Caco-2 (cell line): Measurements from ENCODE around the gene MCM3AP. TPM values are rescaled to one million over a fixed set of nuclear protein-coding genes. Genes with fewer than 3 reads are reported as not detected.
"Not testable (repeated sequence)": the region's sequence is repeated elsewhere in the genome, so short reads cannot be mapped to it uniquely, and the experiment has no call there.

Experiments used
- BruUV-seq: library from RNA; stranded (reverse); fragments of 400-500 nt; replicated peaks from 2 replicates; lab custom pipeline; 2021; lab: Mats Ljungman, UMichigan
- CTCF ChIA-PET: fragments of 300-600 bp; sonication (Branson Sonifier 250); formaldehyde crosslinking; loops from one replicate; lab custom pipeline; 2022; ENCODE audit warnings: antibody characterized with exemption; lab: Charles Lee
- POLR2A ChIA-PET: fragments of 300-600 bp; sonication (Branson Sonifier 250); formaldehyde crosslinking; loops from one replicate; lab custom pipeline; 2022; ENCODE audit warnings: antibody characterized with exemption; lab: Charles Lee
- DNase-seq, 2 experiments: peaks; one replicate each; pipeline versions ENCODE4 v3.0.0 to v3.0.0-alpha.2; 2020 to 2022
- H3K27me3 ChIP-seq: replicated peaks from 2 replicates; pipeline ENCODE4 v1.6.0; 2011; ENCODE audit warnings: low read length; ENCODE audit not compliant: control insufficient read depth, insufficient read depth
- H3K36me3 ChIP-seq: 2 replicates; pipeline ENCODE4 v1.5.1; 2011; ENCODE audit warnings: low read length; ENCODE audit not compliant: control insufficient read depth, insufficient read depth
- H3K4me1 ChIP-seq: fragments of 250-450 bp; sonication (Bioruptor Pico); 2 replicates; pipeline ENCODE4 v1.5.1; 2020; ENCODE audit warnings: mild to moderate bottlenecking
- H3K4me3 ChIP-seq: 2 replicates; pipeline ENCODE4 v1.5.1; 2011; ENCODE audit warnings: low read depth, mild to moderate bottlenecking, control low read depth, low read length
- H3K9me3 ChIP-seq: fragments of 250-450 bp; sonication (Bioruptor Pico); 2 replicates; pipeline ENCODE4 v1.5.1; 2020; ENCODE audit warnings: mild to moderate bottlenecking, moderate library complexity
- H3K27ac Mint-ChIP-seq: one replicate; pipeline ENCODE4 v1.8.0; 2022; ENCODE audit warnings: mixed read lengths; ENCODE audit not compliant: unreplicated experiment
- H3K27me3 Mint-ChIP-seq: one replicate; pipeline ENCODE4 v1.8.0; 2022; ENCODE audit warnings: mixed read lengths; ENCODE audit not compliant: insufficient read depth, unreplicated experiment
- H3K36me3 Mint-ChIP-seq: one replicate; pipeline ENCODE4 v1.8.0; 2022; ENCODE audit warnings: mild to moderate bottlenecking, mixed read lengths; ENCODE audit not compliant: insufficient read depth, unreplicated experiment
- H3K4me1 Mint-ChIP-seq: one replicate; pipeline ENCODE4 v1.8.0; 2022; ENCODE audit warnings: low read depth, mixed read lengths; ENCODE audit not compliant: unreplicated experiment
- H3K4me3 Mint-ChIP-seq: one replicate; pipeline ENCODE4 v1.8.0; 2022; ENCODE audit warnings: mild to moderate bottlenecking, moderate library complexity, mixed read lengths; ENCODE audit not compliant: unreplicated experiment
- H3K9me3 Mint-ChIP-seq: one replicate; pipeline ENCODE4 v1.8.0; 2022; ENCODE audit warnings: mixed read lengths; ENCODE audit not compliant: unreplicated experiment
- CTCF ChIP-seq, 2 experiments: fragments of 200-600 bp in 1 of 2; IDR thresholded peaks; 1 replicate in 1 of 2; 2 replicates in 1 of 2; pipeline versions ENCODE4 v1.5.1 to v1.8.0; 2011 to 2022; ENCODE audit warnings: antibody characterized with exemption in 1 of 2, control low read depth in 1 of 2, inconsistent platforms in 1 of 2, low read depth in 1 of 2, low read length in 1 of 2, mild to moderate bottlenecking in 1 of 2, moderate library complexity in 1 of 2; ENCODE audit not compliant: insufficient read depth in 1 of 2, severe bottlenecking in 1 of 2, unreplicated experiment in 1 of 2
- intact Hi-C: fragments of 100-400 bp; cut with micrococcal nuclease; formaldehyde crosslinking; loops from one replicate; pipeline ENCODE4 v1.10.0; 2022; ENCODE audit not compliant: unreplicated experiment
- total RNA-seq: library from RNA; stranded (reverse); gene quantifications from 2 replicates; pipeline ENCODE4 v1.2.3, GENCODE V29; 2022

The MCM3AP gene
- total RNA-seq, 1 experiment from 2014 or later, result 88.1 TPM

- Mint-ChIP-seq H3K36me3 (peaks cover 5% of the 10 kb centered on the region), H3K9me3 (no peaks in the 10 kb centered on the region), H3K27ac (no peak overlapping the region), H3K4me3 (no peak overlapping the region), H3K4me1 (no peaks in the 10 kb centered on the region), H3K27me3 (no peaks in the 10 kb centered on the region)
- Histone ChIP-seq H3K9me3 (no peaks in the 10 kb centered on the region), H3K4me3 (no peak overlapping the region), H3K27me3 (no peaks in the 10 kb centered on the region), H3K4me1 (no peaks in the 10 kb centered on the region), H3K36me3 (no peaks in the 10 kb centered on the region)
- BruUV-seq, result no TSS peak
- ChIA-PET CTCF (no interaction called here), POLR2A (no interaction called here)
- intact Hi-C loops, result no loop called here
- DNase-seq, result no peak
- no peak for TF ChIP-seq CTCF (IDR thresholded peaks at IDR 0.05; ENCODE audit: insufficient read depth in 1 of 2, low read depth in 1 of 2, low read length in 1 of 2, severe bottlenecking in 1 of 2, unreplicated experiment in 1 of 2)
Observed at GRCh38 chr21:46314441-46315020, 29.1 kb upstream of the MCM3AP start.

- no peaks in the 10 kb centered on the region for H3K9me3 ChIP-seq
- ChIA-PET CTCF (interaction anchor here (0.7 kb wide), 1 partner anchor 12 kb away, joined by 3 read pairs; no protein-coding TSS in a partner anchor), POLR2A (no interaction called here)
- Mint-ChIP-seq H3K4me3 (no peak overlapping the region), H3K36me3 (peaks cover 5% of the 10 kb centered on the region), H3K27me3 (no peaks in the 10 kb centered on the region), H3K9me3 (no peaks in the 10 kb centered on the region), H3K27ac (no peak overlapping the region), H3K4me1 (no peaks in the 10 kb centered on the region)
- TF ChIP-seq CTCF (IDR thresholded peaks at IDR 0.05; ENCODE audit: insufficient read depth in 1 of 2, low read depth in 1 of 2, low read length in 1 of 2, severe bottlenecking in 1 of 2, unreplicated experiment in 1 of 2), result no peak
- no peaks in the 10 kb centered on the region for H3K4me1 ChIP-seq
- intact Hi-C loops, result no loop called here
- H3K4me3 ChIP-seq, result no peak overlapping the region
- DNase-seq, result no peak
- H3K36me3 ChIP-seq, result no peaks in the 10 kb centered on the region
- H3K27me3 ChIP-seq, result no peaks in the 10 kb centered on the region
- BruUV-seq, result no TSS peak
Observed at GRCh38 chr21:46312949-46313348, 27.5 kb upstream of the MCM3AP start.

- H3K27me3 Mint-ChIP-seq, result no peaks in the 10 kb centered on the region
- peaks cover 5% of the 10 kb centered on the region for H3K36me3 Mint-ChIP-seq
- no TSS peak for BruUV-seq
- Histone ChIP-seq H3K4me1 (no peaks in the 10 kb centered on the region), H3K4me3 (no peak overlapping the region), H3K36me3 (no peaks in the 10 kb centered on the region), H3K27me3 (no peaks in the 10 kb centered on the region), H3K9me3 (no peaks in the 10 kb centered on the region)
- TF ChIP-seq CTCF (IDR thresholded peaks at IDR 0.05; ENCODE audit: insufficient read depth in 1 of 2, low read depth in 1 of 2, low read length in 1 of 2, severe bottlenecking in 1 of 2, unreplicated experiment in 1 of 2), result no peak
- H3K4me3 Mint-ChIP-seq, result no peak overlapping the region
- intact Hi-C loops, result no loop called here
- H3K27ac Mint-ChIP-seq, result no peak overlapping the region
- CTCF ChIA-PET, result no interaction called here
- POLR2A ChIA-PET, result no interaction called here
- H3K4me1 Mint-ChIP-seq, result no peaks in the 10 kb centered on the region
- DNase-seq, result no peak
- no peaks in the 10 kb centered on the region for H3K9me3 Mint-ChIP-seq
Observed at GRCh38 chr21:46311568-46311967, 26.2 kb upstream of the MCM3AP start.

GRCh38 chr21:46310260-46310659, 24.8 kb upstream of the MCM3AP start:
- POLR2A ChIA-PET, H3K4me1 Mint-ChIP-seq, H3K36me3 ChIP-seq, H3K27me3 ChIP-seq, CTCF ChIA-PET, H3K27me3 Mint-ChIP-seq, H3K9me3 ChIP-seq, H3K27ac Mint-ChIP-seq, H3K9me3 Mint-ChIP-seq, H3K4me3 ChIP-seq, DNase-seq, H3K4me1 ChIP-seq, intact Hi-C loops, H3K36me3 Mint-ChIP-seq, BruUV-seq, H3K4me3 Mint-ChIP-seq: not testable (repeated sequence)
